Neutrophil (primary cell): ENCODE results near the gene GALNT10.
"Not testable (repeated sequence)": the region's sequence is repeated elsewhere in the genome, so short reads cannot be mapped to it uniquely, and the experiment has no call there.

Experiments used
- H3K27ac ChIP-seq: fragments of 200-600 bp; sonication (generic); 2 replicates; pipeline ENCODE4 v1.5.1; 2016; ENCODE audit warnings: mild to moderate bottlenecking, moderate library complexity
- H3K27me3 ChIP-seq: fragments of 200-600 bp; sonication (generic); 2 replicates; pipeline ENCODE4 v1.6.0; 2016; ENCODE audit warnings: mild to moderate bottlenecking
- H3K36me3 ChIP-seq: fragments of 200-600 bp; sonication (generic); 2 replicates; pipeline ENCODE4 v1.5.1; 2017
- H3K4me1 ChIP-seq, 2 experiments: fragments of 200-600 bp in 1 of 2; sonication (generic) in 1 of 2; 1 replicate in 1 of 2; 2 replicates in 1 of 2; pipeline versions ENCODE4 v1.5.1 to v1.6.1; 2013 to 2016; ENCODE audit warnings: low read depth in 1 of 2, low read length in 1 of 2, mild to moderate bottlenecking in 1 of 2, moderate library complexity in 1 of 2; ENCODE audit not compliant: control insufficient read depth in 1 of 2, insufficient read depth in 1 of 2
- H3K4me3 ChIP-seq, 2 experiments: fragments of 200-600 bp in 1 of 2; sonication (generic) in 1 of 2; 1 replicate in 1 of 2; 2 replicates in 1 of 2; pipeline ENCODE4 v1.5.1; 2013 to 2016; ENCODE audit warnings: low read depth in 1 of 2, low read length in 1 of 2, mild to moderate bottlenecking in 1 of 2, moderate library complexity in 1 of 2
- H3K9me3 ChIP-seq: fragments of 200-600 bp; sonication (generic); 2 replicates; pipeline ENCODE4 v1.5.1; 2016
- CTCF ChIP-seq: fragments of 200-600 bp; sonication (generic); IDR thresholded peaks from 2 replicates; pipeline ENCODE4 v1.5.1; 2016; ENCODE audit warnings: antibody characterized with exemption

GALNT10 gene

DNA sequence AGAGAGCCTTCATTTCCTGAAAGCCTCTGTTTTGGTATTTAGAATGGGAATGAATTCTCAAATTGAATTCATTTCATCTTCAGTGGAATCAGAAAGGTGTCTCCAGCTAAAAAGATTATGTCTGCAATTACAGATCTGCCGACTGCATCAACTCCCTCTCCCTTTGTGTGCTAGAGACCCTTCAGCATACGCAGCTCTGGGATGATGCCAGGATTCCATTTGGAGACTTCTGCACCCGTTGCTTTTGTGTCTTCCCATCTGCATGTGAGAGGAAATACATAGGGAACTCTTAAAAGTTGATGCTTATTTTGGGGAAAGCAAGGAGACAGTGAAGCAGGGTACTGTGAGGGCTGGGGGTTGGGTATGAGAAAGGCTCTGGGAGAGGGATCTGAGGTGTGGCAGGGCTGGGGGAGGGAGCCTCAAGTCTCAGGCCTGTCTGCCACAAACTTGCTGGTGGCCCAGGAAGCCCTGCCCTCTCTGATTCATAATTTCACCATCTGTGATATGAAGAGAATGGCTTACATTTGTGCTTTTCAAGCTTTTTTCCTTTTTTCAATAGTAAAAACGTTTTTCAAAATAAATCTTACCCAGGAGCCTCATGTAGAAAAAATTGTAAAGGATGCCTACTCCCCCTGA is 165.6 kb downstream of the GALNT10 start:
- Histone ChIP-seq H3K9me3 (no peaks in the 10 kb centered on the region), H3K36me3 (peaks cover 5% of the 10 kb centered on the region), H3K4me3 (no peak overlapping the region), H3K4me1 (no peaks in the 10 kb centered on the region), H3K27me3 (no peaks in the 10 kb centered on the region), H3K27ac (no peak overlapping the region)
- no peak for TF ChIP-seq CTCF

- H3K36me3 ChIP-seq, result peaks cover 10% of the 10 kb centered on the region
- H3K27ac ChIP-seq, result no peak overlapping the region
- H3K9me3 ChIP-seq, result no peaks in the 10 kb centered on the region
- no peak overlapping the region for H3K4me3 ChIP-seq
- no peaks in the 10 kb centered on the region for H3K4me1 ChIP-seq
- H3K27me3 ChIP-seq, result no peaks in the 10 kb centered on the region
- TF ChIP-seq CTCF, result no peak
These were observed 166.4 kb downstream of the GALNT10 start for GRCh38 chr5:154356958-154357357.

DNA sequence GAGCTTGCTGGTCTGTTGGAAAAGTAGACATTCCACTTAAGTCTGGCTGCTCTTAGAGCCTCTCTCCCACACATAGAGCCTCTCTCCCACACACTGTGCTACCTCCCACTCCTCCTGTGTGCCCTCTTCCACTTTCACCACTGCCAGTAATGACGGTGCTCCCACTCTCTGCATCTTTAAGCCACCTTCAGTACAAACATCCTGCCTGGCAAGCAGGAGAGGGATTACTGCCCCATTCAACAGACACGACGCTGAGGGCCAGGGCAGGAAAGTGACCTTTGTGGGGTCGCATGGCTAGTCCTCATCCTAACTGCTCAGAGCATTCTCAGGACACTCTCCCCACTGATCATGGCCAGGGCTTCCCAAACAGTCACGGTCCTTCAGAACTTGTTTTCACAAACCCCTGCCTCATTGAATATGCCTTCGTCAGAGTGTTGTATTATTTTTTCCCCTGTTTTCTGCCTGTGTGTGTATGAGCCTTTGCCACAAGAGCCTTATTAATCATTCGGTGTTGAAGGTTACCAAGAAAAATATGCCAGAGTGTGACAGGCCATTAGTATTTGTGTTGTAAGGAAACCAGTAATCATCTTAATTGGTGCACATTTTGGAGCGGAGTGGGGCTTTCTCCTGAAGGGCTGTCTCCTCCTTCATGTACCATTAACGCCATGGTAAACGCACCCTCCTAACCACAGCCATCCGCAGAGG is 168.1 kb downstream of the GALNT10 start:
- peaks cover 10% of the 10 kb centered on the region for H3K36me3 ChIP-seq
- H3K4me1 ChIP-seq, result no peaks in the 10 kb centered on the region
- no peak overlapping the region for H3K27ac ChIP-seq
- no peak for TF ChIP-seq CTCF
- no peaks in the 10 kb centered on the region for H3K27me3 ChIP-seq
- no peak overlapping the region for H3K4me3 ChIP-seq
- no peaks in the 10 kb centered on the region for H3K9me3 ChIP-seq

- H3K27ac ChIP-seq, result no peak overlapping the region
These were observed 168.7 kb downstream of the GALNT10 start for GRCh38 chr5:154359221-154359573.

GRCh38 chr5:154360241-154360640 is 169.7 kb downstream of the GALNT10 start:
- H3K9me3 ChIP-seq, H3K4me3 ChIP-seq, H3K27me3 ChIP-seq, H3K4me1 ChIP-seq, H3K27ac ChIP-seq: not testable (repeated sequence)
- peaks cover 10% of the 10 kb centered on the region for H3K36me3 ChIP-seq

More at GRCh38 chr5:154359221-154359573, 168.7 kb downstream of the GALNT10 start:
- no peak overlapping the region for H3K4me3 ChIP-seq
- H3K4me1 ChIP-seq, result no peaks in the 10 kb centered on the region
- peaks cover 10% of the 10 kb centered on the region for H3K36me3 ChIP-seq
- no peaks in the 10 kb centered on the region for H3K27me3 ChIP-seq
- H3K9me3 ChIP-seq, result no peaks in the 10 kb centered on the region
- TF ChIP-seq CTCF, result no peak

- H3K4me3 ChIP-seq, result no peak overlapping the region
- no peaks in the 10 kb centered on the region for H3K4me1 ChIP-seq
- H3K9me3 ChIP-seq, result no peaks in the 10 kb centered on the region
- no peak for TF ChIP-seq CTCF
- H3K27ac ChIP-seq, result no peak overlapping the region
- no peaks in the 10 kb centered on the region for H3K27me3 ChIP-seq
- peaks cover 5% of the 10 kb centered on the region for H3K36me3 ChIP-seq
These were observed 172.9 kb downstream of the GALNT10 start for GRCh38 chr5:154363411-154363810.
